Measurements from ENCODE around the gene CLHC1. TPM values are rescaled to one million over a fixed set of nuclear protein-coding genes. Genes with fewer than 3 reads are reported as not detected.
"Not testable (repeated sequence)": the region's sequence is repeated elsewhere in the genome, so short reads cannot be mapped to it uniquely, and the experiment has no call there.

Gene CLHC1
- total and polyA plus RNA-seq, 2 experiments from 2014 or later, result 10.6 to 21.1 TPM

GRCh38 chr2:55229221-55229620 is 2.9 kb downstream of the CLHC1 start:
- WGBS (ENCODE audit: low lambda C conversion rate, missing lambda C conversion rate), result 93% methylated on average over 2 of the region's 2 CpGs
- Histone ChIP-seq H3K27ac (peak overlapping the region; percentile 49), H3K79me2 (peaks cover 63% of the 10 kb centered on the region)

GRCh38 chr2:55228226-55228563 is 3.9 kb downstream of the CLHC1 start:
- peak overlapping the region; percentile 9 for H3K27ac ChIP-seq

More at GRCh38 chr2:55229221-55229620, 2.9 kb downstream of the CLHC1 start:
- no peak for DNase-seq (ENCODE audit: low spot score)
- H3K9me3 ChIP-seq (ENCODE audit: low read depth), result no peaks in the 10 kb centered on the region
- no peaks in the 10 kb centered on the region for H3K9me2 ChIP-seq (replicated peaks; ENCODE audit: insufficient read depth)
- no peak overlapping the region for H2AFZ ChIP-seq
- no peak overlapping the region for H3K4me3 ChIP-seq
- H3K4me1 ChIP-seq (ENCODE audit: insufficient read depth), result peaks cover 8% of the 10 kb centered on the region
- H3K27me3 ChIP-seq, result no peaks in the 10 kb centered on the region
- TF ChIP-seq EZH2phosphoT487 (IDR thresholded peaks at IDR 0.05; ENCODE audit: low read depth, severe bottlenecking, unreplicated experiment), result no peak
- no peak for TF ChIP-seq EZH2 (IDR thresholded peaks at IDR 0.05; ENCODE audit: borderline replicate concordance)
- TF ChIP-seq CTCF (IDR thresholded peaks at IDR 0.05; ENCODE audit: poor library complexity), result no peak
- H3K4me2 ChIP-seq, result no peak overlapping the region
- H3K36me3 ChIP-seq (replicated peaks; ENCODE audit: insufficient read depth, low read depth), result no peaks in the 10 kb centered on the region
- H4K20me1 ChIP-seq (ENCODE audit: insufficient read depth, poor library complexity, severe bottlenecking), result peaks cover 8% of the 10 kb centered on the region

GRCh38 chr2:55227437-55228225 is 4.5 kb downstream of the CLHC1 start:
- not testable (repeated sequence) for H3K27me3 ChIP-seq; H2AFZ ChIP-seq; H3K9me3 ChIP-seq (ENCODE audit: low read depth); H3K9me2 ChIP-seq (replicated peaks; ENCODE audit: insufficient read depth); H3K4me2 ChIP-seq; H3K4me3 ChIP-seq; H4K20me1 ChIP-seq (ENCODE audit: insufficient read depth, poor library complexity, severe bottlenecking); H3K36me3 ChIP-seq (replicated peaks; ENCODE audit: insufficient read depth, low read depth); DNase-seq (ENCODE audit: low spot score); H3K4me1 ChIP-seq (ENCODE audit: insufficient read depth)
- 91% methylated on average over 7 of the region's 7 CpGs for WGBS (ENCODE audit: low lambda C conversion rate, missing lambda C conversion rate)
- Histone ChIP-seq H3K79me2 (peaks cover 47% of the 10 kb centered on the region), H3K27ac (peak overlapping the region; percentile 9)

More at GRCh38 chr2:55228226-55228563, 3.9 kb downstream of the CLHC1 start:
- Histone ChIP-seq H3K4me3 (no peak overlapping the region), H2AFZ (no peak overlapping the region), H4K20me1 (ENCODE audit: insufficient read depth, poor library complexity, severe bottlenecking) (peaks cover under 1% of the 10 kb centered on the region), H3K4me1 (ENCODE audit: insufficient read depth) (no peaks in the 10 kb centered on the region), H3K9me2 (replicated peaks; ENCODE audit: insufficient read depth) (no peaks in the 10 kb centered on the region), H3K36me3 (replicated peaks; ENCODE audit: insufficient read depth, low read depth) (no peaks in the 10 kb centered on the region), H3K79me2 (peaks cover 53% of the 10 kb centered on the region), H3K4me2 (no peak overlapping the region), H3K27me3 (no peaks in the 10 kb centered on the region), H3K9me3 (ENCODE audit: low read depth) (no peaks in the 10 kb centered on the region)
- DNase-seq (ENCODE audit: low spot score), result no peak
- TF ChIP-seq CTCF (IDR thresholded peaks at IDR 0.05; ENCODE audit: poor library complexity) (no peak), EZH2 (IDR thresholded peaks at IDR 0.05; ENCODE audit: borderline replicate concordance) (no peak), EZH2phosphoT487 (IDR thresholded peaks at IDR 0.05; ENCODE audit: low read depth, severe bottlenecking, unreplicated experiment) (no peak)

DNA sequence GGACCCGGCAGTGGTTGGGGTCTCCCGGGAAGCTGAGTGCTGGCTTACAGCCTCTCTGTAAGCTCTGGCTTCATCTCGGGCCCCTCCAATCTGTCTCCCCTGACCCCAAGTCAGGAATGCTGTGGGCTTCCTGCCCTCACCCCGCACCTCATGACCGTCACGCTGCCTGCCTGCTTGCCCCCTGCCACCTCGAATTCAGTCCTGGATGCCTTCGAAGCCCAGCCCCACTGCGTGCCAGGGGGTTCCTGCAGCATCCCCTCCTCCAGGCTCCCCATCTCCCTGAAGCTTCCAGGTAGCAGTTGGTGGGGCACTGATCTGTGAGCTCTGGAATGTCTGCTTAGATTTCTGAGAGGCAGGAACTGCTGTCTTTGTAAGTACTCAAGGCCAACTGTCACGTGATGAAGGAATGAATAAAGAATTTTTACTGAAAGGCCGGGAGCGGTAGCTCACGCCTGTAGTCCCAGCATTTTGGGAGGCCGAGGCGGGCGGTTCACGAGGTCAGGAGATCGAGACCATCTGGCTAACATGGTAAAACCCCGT is 6.5 kb downstream of the CLHC1 start:
- H3K4me3 ChIP-seq, result no peak overlapping the region
- H3K36me3 ChIP-seq (replicated peaks; ENCODE audit: insufficient read depth, low read depth), result no peaks in the 10 kb centered on the region
- no peaks in the 10 kb centered on the region for H3K27me3 ChIP-seq
- H3K79me2 ChIP-seq, result peaks cover 53% of the 10 kb centered on the region
- TF ChIP-seq EZH2 (IDR thresholded peaks at IDR 0.05; ENCODE audit: borderline replicate concordance) (no peak), CTCF (IDR thresholded peaks at IDR 0.05; ENCODE audit: poor library complexity) (no peak), EZH2phosphoT487 (IDR thresholded peaks at IDR 0.05; ENCODE audit: low read depth, severe bottlenecking, unreplicated experiment) (no peak)
- no peaks in the 10 kb centered on the region for H4K20me1 ChIP-seq (ENCODE audit: insufficient read depth, poor library complexity, severe bottlenecking)
- no peak overlapping the region for H3K4me2 ChIP-seq
- no peak overlapping the region for H3K27ac ChIP-seq
- WGBS (ENCODE audit: low lambda C conversion rate, missing lambda C conversion rate), result 88% methylated on average over 19 of the region's 19 CpGs
- H2AFZ ChIP-seq, result no peak overlapping the region
- DNase-seq (ENCODE audit: low spot score), result no peak
- H3K4me1 ChIP-seq (ENCODE audit: insufficient read depth), result peaks cover 6% of the 10 kb centered on the region
- H3K9me3 ChIP-seq (ENCODE audit: low read depth), result no peaks in the 10 kb centered on the region
- H3K9me2 ChIP-seq (replicated peaks; ENCODE audit: insufficient read depth), result no peaks in the 10 kb centered on the region
